Measurements from ENCODE around the gene ZNF397.
A peak's percentile ranks its signal among the peaks of the same experiment; 100 is the strongest.

Gene ZNF397

GRCh38 chr18:35246831-35247230, 6.0 kb downstream of the ZNF397 start:
- no peak for DNase-seq

DNA sequence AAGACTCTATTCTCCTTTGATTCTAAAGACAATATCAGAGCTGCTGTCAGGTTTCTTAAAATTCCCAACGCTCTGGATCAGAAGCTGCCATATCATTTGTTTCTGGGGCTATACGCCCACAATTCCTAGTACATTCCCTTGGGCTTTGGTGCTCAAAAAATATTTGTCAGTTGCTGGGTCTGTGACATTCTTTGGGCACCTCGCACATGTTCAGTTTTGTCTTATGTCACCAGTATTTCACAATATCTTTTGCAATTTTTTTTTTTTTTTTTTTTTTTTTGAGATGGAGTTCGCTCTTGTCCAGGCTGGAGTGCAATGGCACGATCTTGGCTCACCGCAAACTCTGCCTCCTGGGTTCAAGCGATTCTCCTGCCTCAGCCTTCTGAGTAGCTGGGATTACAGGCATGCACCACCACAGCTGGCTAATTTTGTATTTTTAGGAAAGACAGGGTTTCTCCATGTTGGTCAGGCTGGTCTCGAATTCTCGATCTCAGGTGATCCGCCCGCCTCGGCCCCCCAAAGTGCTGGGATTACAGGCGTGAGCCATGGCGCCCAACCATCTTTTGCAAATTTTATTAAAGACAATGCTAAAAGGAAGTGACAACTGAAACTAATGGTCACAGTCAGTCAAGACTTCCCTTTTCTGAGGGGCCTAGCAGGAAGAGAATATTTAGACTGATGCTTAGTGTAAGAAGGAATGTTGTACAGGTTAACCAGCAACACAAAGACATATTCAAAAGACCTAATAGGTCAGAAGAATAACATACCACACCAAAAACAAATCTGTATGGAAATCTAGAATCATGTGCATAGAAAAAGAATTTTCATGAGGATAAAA, 6.8 kb downstream of the ZNF397 start:
- no peak for DNase-seq

GRCh38 chr18:35248429-35248828, 7.6 kb downstream of the ZNF397 start:
- DNase-seq = no peak

DNA sequence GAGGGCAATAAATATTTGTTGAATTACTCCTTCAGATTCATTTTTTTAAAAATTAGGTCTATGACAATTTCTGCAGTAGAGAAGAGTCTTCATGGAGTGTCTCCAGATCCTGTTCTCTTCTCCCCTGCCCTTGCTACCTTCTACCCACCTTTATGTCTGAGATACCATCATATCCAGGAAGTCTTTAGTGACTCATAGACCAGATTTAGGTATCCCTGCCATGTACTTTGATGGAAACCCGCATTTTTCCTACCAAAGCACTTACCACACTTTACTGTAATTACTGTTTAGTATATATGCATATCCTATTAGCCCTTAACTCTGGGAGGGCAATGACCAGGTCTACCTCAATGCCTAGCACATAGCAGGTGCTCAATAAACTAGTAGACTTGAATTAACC, 11.6 kb downstream of the ZNF397 start:
- DNase-seq = no peak

- no peak for DNase-seq
Measured at GRCh38 chr18:35253655-35254287, 12.9 kb downstream of the ZNF397 start.

GRCh38 chr18:35256947-35257346, 16.1 kb downstream of the ZNF397 start:
- DNase-seq = no peak

DNA sequence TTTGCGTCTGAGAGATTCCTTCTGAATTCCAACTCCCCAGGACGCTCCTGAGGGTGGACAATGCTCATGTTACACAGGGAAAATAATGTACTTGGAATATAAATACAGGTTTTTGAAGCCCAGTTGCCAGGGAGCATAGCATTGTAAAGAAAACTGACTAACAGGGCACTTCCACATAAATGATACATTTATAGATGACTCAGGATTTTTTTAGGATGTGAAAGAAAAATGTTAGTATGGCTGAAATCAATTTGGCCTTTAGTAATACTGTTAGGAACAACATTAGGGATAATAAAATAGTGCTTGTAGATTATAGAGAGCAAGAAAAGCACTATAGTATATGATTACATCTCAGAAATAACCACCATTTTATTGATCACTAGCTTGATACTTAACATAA, 23.6 kb downstream of the ZNF397 start:
- no peak for DNase-seq

- peak; percentile 61 for DNase-seq
Measured at GRCh38 chr18:35267161-35267651, 26.4 kb downstream of the ZNF397 start.

- no peak for DNase-seq
Measured at GRCh38 chr18:35267809-35268208, 27.0 kb downstream of the ZNF397 start.

DNA sequence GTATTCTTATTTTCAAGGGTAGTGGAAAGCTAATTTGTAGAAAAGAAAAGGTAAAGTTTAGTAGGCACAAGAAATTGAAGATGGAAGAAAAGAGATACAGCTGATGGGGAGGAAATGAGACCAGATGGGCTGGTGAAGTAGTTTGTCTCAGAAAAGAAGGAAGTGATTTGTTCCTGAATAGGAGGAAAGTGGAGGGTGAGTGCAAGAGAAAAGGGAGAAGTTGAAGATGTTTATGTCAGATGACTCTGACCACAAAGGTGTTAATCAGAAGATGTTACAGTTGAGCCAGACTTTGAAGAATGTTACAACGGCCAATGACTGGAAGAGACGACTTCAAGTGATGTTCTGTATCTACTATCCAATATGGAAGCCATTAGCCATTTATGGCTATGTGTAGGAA, 28.0 kb downstream of the ZNF397 start:
- no peak for DNase-seq

- no peak for DNase-seq
Measured at GRCh38 chr18:35271656-35272055, 30.8 kb downstream of the ZNF397 start.

DNA sequence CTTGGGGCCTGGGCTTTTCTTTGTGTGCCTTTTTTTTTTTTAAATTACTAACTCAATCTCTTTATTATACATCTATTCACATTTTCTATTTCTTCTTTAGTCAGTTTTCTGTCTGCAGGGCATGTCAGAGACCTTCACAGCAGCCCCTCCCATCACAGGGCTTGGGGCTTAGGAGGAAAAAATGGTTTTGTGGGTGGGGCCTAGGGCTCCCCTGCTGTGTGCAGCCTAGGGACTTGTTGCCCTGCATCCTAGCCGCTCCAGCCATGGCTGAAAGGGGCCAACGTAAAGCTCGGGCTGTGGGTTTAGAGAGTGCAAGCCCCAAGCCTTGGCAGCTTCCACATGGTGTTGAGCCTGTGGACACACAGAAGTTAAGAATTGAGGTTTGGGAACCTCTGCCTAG, 35.4 kb downstream of the ZNF397 start:
- DNase-seq = no peak

DNA sequence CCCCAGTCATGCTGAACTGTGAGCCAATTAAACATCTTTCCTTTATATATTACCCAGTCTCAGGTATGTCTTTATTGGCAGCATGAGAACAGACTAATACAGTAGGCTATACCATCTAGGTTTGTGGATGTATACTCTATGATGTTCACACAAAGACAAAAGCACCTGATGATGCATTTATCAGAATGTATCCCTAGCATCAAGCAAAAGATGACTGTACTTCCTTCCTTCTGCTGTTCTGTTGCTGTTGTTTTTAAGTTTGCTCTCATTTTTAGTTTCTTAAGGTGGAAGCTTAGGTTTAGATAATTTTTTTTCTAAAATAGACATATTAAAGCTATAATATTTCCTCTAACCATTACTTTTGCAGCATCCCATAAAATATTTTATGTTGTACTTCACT, 36.8 kb downstream of the ZNF397 start:
- DNase-seq = no peak

GRCh38 chr18:35278085-35278484, 37.3 kb downstream of the ZNF397 start:
- DNase-seq = no peak

DNA sequence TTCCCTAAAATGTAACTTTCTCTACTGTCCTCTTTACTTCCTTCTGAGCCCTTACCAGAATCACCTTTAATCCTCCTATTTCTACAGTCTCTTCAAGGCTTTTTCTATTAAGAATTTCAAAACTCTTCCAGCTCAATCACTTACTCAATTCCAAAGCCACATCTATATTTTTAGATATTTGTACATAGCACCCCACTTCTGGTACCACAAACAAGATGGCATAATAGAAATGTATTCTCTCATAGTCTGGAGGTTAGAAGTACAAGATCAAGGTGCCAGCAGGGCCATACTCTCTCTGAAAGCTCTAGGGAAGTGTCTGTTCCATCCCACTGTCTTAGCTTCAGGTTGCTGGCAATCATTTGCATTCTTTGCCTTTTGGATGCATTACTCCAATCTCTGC, 38.1 kb downstream of the ZNF397 start:
- no peak for DNase-seq

DNA sequence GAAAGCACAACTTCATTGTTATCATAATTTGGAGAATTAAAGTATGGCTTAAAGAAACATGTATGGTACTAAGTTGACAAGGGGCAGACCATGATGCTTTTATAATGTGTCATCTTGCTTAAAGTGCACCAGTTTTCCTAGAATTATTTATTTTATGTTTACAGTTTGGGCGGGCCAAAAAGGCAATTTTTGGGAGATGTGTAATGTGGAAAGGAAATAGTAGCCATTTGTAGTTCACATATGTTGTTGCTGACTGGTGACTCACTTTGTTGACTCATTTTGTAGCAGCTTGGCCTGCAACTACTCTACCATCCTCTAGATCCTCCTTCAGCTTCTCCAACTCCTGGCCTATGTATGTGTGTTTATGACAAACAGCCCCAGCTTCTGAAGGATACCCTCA, 41.5 kb downstream of the ZNF397 start:
- DNase-seq = peak; percentile 86

DNA sequence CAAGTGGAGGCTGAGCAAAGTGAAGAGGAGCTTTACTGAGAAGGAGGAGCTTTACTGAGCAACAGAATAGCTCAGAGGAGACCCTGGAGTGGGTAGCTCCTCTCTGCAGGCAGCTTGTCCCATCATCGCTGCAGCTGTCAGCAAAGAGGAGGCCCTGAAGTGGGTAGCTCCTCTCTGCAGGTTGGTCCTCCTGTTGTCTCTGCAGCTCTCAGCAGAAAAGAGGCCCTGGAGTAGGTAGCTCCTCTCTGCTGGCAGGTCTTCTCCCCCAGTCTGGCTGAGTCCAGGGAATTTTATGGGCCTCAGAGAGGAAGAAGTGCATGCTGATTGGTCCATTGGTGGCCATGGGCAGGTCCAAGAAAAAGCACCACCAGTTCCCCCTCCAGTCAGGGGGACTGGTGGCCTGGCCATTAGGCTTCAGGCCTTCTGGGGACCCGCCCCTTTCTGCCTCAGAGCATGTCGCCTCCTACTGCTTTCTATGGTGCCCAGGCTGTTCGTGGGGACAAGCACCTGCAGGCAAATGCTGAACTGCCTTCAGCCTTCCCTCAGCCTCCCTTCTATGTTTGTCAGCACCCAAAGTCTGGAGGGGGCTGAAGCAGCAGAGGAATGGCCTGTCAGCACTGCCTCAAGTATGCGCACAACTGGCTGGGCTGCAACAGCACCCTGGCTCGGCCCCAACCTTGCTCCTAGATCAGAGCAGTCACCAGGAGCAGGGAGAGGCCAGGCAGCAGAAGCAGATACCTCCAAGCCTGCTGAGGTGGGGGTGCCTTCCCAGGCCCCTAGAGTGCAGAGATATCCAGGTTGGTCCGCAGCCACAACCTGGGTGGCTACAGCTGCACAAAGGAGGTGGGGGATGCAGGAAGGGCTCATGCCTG, 43.3 kb downstream of the ZNF397 start:
- DNase-seq = no peak

- no peak for DNase-seq
Measured at GRCh38 chr18:35284841-35285240, 44.0 kb downstream of the ZNF397 start.

DNA sequence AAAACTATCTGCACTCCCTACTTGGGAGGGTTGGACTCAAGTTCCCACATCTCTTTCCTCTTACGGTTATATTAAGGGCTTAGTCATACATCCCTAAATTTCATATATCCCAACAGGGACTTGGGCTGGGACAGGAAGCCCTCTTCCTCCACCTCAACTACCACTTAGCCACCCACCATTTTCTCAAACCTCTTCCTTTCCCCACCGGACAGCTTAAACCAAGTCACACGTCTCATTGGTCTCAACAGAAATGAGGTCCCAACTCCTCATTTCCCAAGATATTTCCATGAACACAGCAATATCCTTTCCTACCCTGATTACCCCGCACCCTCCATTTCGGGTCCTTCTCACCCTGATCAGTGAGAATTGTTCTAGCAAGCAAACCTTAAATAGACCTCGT, 48.5 kb downstream of the ZNF397 start:
- peak; percentile 14 for DNase-seq

GRCh38 chr18:35289727-35290093, 48.9 kb downstream of the ZNF397 start:
- DNase-seq = no peak

DNA sequence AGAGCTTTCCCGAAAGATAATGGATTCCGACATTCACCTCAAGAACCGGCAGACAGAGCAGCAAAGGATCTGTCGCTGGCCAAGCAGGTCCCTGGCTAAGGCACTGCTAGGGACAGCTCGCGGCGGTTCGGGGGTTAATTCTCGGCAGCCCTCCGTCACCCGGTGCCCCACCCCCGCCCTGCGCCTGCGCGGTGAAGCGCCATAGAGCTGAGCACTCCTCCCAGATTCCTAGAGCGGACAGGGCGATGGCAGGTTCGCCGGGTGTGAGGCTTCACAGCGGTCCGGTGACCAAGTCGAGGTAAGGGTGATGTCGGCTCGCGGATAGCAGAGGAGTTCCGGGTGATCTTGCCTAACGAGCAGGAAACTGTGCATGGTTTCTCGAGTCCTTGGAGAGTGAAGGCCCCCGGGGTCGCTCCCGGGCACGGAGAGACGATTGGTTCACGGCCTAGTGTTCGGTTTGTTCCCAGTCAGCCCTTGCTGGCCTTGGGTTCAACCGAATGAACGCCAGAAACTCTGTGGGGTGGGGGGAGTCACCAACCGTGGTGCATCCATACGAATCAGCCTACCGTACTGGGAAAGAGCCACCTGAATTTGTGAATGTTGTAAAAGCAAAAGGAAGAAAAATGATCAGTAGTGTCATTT, 49.4 kb downstream of the ZNF397 start, which contains the start of gene ZSCAN30:
Gene ZSCAN30, minus strand, starts transcription at position 136 of the 642 bp plus-strand sequence. CDS start 25,877 bp downstream, outside the sequence.
- peak; percentile 94 for DNase-seq

DNA sequence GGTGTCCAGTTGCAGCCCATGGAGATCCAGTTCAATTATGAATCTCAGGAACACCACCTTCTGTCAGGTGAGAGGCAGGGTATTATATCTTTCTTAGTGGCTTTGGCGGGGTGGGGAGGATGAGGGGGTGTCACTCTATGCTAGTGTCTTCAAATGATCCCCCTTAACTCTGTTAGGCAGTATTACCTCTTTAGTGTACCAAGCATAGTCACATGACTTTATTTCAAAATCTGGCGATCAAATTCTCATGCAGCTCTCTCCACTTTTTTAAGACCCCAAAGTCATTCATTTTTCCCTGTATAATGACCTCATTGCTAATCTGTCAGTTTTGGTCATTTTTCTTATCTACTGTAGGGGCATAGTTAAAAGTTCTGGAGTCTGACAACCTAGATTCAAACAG, 50.3 kb downstream of the ZNF397 start:
- no peak for DNase-seq

GRCh38 chr18:35296060-35296459, 55.2 kb downstream of the ZNF397 start:
- DNase-seq = no peak
